ENCODE results near the gene RAB11FIP5. TPM values are rescaled to one million over a fixed set of nuclear protein-coding genes. Genes with fewer than 3 reads are reported as not detected.

The RAB11FIP5 gene
- total RNA-seq, 1 experiment from 2014 or later: 20.8 TPM

DNA sequence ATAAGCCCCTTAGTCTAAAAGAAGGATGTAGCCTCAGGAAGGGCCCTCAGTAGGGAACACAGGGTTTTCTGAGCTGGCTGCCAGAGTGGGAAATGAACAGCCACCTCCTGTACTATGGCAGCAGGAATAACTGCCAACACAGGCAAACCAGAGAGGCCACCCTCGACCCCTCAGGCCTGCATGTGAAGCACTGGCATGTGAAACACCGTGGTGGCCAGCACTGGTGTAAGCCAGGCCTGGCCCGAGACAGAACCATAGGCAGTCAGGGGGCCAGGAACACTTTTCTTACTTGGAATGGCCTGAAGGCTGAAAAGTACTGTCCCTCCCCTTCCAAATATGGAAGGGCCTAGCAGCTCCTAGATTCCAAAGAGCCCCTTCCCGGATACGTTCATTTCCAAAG is 69.5 kb downstream of the RAB11FIP5 start:
- DNase-seq (ENCODE audit: low read depth, low spot score) (no peak), ATAC-seq (no peak)
- H3K9me3 ChIP-seq (ENCODE audit: control insufficient read depth in 1 of 2, insufficient read depth in 1 of 2, low read depth in 1 of 2, low read length in 2 of 2): no peaks in the 10 kb centered on the region
- H3K9me2 ChIP-seq (ENCODE audit: insufficient read depth): no peaks in the 10 kb centered on the region
- ChIA-PET POLR2A (no interaction called here), CTCF (no interaction called here), RAD21 (ENCODE audit: low non-redundant PET in 1 of 2, low total read pairs in 2 of 2, uncharacterized antibody in 2 of 2, unreplicated experiment in 2 of 2) (no interaction called here)
- TF ChIP-seq TCF7L2 (IDR thresholded peaks at IDR 0.05; ENCODE audit: borderline replicate concordance, extremely low read depth, insufficient read depth, insufficient read length) (no peak), EZH2 (IDR thresholded peaks at IDR 0.05) (no peak), SRF (IDR thresholded peaks at IDR 0.05; ENCODE audit: low read depth) (no peak), POLR2A (IDR thresholded peaks at IDR 0.05; ENCODE audit: borderline replicate concordance, extremely low read depth, insufficient read depth, insufficient read length) (no peak), POLR2AphosphoS5 (IDR thresholded peaks at IDR 0.05; ENCODE audit: low read depth, low read length) (no peak), EGR1 (IDR thresholded peaks at IDR 0.05; ENCODE audit: low read depth) (no peak), ZNF274 (IDR thresholded peaks at IDR 0.05; ENCODE audit: low read depth, low read length) (no peak)
- TF ChIP-seq, protein P1, sequence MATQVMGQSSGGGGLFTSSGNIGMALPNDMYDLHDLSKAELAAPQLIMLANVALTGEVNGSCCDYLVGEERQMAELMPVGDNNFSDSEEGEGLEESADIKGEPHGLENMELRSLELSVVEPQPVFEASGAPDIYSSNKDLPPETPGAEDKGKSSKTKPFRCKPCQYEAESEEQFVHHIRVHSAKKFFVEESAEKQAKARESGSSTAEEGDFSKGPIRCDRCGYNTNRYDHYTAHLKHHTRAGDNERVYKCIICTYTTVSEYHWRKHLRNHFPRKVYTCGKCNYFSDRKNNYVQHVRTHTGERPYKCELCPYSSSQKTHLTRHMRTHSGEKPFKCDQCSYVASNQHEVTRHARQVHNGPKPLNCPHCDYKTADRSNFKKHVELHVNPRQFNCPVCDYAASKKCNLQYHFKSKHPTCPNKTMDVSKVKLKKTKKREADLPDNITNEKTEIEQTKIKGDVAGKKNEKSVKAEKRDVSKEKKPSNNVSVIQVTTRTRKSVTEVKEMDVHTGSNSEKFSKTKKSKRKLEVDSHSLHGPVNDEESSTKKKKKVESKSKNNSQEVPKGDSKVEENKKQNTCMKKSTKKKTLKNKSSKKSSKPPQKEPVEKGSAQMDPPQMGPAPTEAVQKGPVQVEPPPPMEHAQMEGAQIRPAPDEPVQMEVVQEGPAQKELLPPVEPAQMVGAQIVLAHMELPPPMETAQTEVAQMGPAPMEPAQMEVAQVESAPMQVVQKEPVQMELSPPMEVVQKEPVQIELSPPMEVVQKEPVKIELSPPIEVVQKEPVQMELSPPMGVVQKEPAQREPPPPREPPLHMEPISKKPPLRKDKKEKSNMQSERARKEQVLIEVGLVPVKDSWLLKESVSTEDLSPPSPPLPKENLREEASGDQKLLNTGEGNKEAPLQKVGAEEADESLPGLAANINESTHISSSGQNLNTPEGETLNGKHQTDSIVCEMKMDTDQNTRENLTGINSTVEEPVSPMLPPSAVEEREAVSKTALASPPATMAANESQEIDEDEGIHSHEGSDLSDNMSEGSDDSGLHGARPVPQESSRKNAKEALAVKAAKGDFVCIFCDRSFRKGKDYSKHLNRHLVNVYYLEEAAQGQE (IDR thresholded peaks at IDR 0.05; ENCODE audit: low read depth): no peak
- TF ChIP-seq, protein P2, sequence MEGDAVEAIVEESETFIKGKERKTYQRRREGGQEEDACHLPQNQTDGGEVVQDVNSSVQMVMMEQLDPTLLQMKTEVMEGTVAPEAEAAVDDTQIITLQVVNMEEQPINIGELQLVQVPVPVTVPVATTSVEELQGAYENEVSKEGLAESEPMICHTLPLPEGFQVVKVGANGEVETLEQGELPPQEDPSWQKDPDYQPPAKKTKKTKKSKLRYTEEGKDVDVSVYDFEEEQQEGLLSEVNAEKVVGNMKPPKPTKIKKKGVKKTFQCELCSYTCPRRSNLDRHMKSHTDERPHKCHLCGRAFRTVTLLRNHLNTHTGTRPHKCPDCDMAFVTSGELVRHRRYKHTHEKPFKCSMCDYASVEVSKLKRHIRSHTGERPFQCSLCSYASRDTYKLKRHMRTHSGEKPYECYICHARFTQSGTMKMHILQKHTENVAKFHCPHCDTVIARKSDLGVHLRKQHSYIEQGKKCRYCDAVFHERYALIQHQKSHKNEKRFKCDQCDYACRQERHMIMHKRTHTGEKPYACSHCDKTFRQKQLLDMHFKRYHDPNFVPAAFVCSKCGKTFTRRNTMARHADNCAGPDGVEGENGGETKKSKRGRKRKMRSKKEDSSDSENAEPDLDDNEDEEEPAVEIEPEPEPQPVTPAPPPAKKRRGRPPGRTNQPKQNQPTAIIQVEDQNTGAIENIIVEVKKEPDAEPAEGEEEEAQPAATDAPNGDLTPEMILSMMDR (IDR thresholded peaks at IDR 0.05 in 2 of 3, conservative IDR thresholded peaks at IDR 0.05 in 1 of 3; ENCODE audit: borderline replicate concordance in 1 of 3, insufficient read depth in 1 of 3, low read depth in 2 of 3, low read length in 2 of 3): no peak
- no peaks in the 10 kb centered on the region for H3K27me3 ChIP-seq (ENCODE audit: insufficient read depth, low read length)
- no peaks in the 10 kb centered on the region for H3K79me2 ChIP-seq (ENCODE audit: insufficient read depth, low read length)
- no peak overlapping the region for H3K4me3 ChIP-seq (replicated peaks in 1 of 2; ENCODE audit: low read depth in 1 of 2, low read length in 2 of 2)
- intact Hi-C loops (cut with micrococcal nuclease): no loop called here
- H3K4me2 ChIP-seq (ENCODE audit: low read length): no peak overlapping the region
- H4K20me1 ChIP-seq (ENCODE audit: insufficient read depth): no peaks in the 10 kb centered on the region
- no peak overlapping the region for H3K9ac ChIP-seq (ENCODE audit: low read length)
- no peaks in the 10 kb centered on the region for H3K36me3 ChIP-seq (ENCODE audit: control insufficient read depth in 1 of 2, insufficient read depth in 2 of 2, low read length in 2 of 2)
- no TSS peak for BruUV-seq (replicated peaks)
- no peaks in the 10 kb centered on the region for H3K4me1 ChIP-seq (ENCODE audit: control insufficient read depth in 1 of 2, insufficient read depth in 2 of 2, low read length in 2 of 2)
- H3K27ac ChIP-seq (ENCODE audit: low read depth, low read length): no peak overlapping the region
- H2AFZ ChIP-seq (ENCODE audit: low read depth, low read length, poor library complexity, severe bottlenecking): no peak overlapping the region

Measured in HCT116 (cell line).